Effector memory CD8-positive, alpha-beta T cell (primary cell): Measurements from ENCODE around the gene CACNA1H.

Experiments used
- ATAC-seq: fragments of 150-1000 bp; cut with Tn5 transposase; replicated peaks from 2 replicates; pipeline ENCODE4 v1.10.0; 2021; ENCODE audit warnings: mild to moderate bottlenecking, moderate library complexity
- DNase-seq, 3 experiments: peaks; one replicate each; pipeline ENCODE4 v3.0.0; 2021
- H3K27ac Mint-ChIP-seq, 2 donors: one replicate each; pipeline ENCODE4 v1.8.0; 2022; ENCODE audit warnings: mild to moderate bottlenecking in 2 of 2, mixed read lengths in 2 of 2, moderate library complexity in 2 of 2
- H3K27me3 Mint-ChIP-seq, 2 donors: one replicate each; pipeline ENCODE4 v1.8.0; 2022; ENCODE audit warnings: mixed read lengths in 2 of 2
- H3K36me3 Mint-ChIP-seq: one replicate; pipeline ENCODE4 v1.8.0; 2022; ENCODE audit warnings: mild to moderate bottlenecking, moderate library complexity, mixed read lengths; ENCODE audit not compliant: insufficient read depth
- H3K4me1 Mint-ChIP-seq, 2 donors: one replicate each; pipeline ENCODE4 v1.8.0; 2022; ENCODE audit warnings: low read depth in 2 of 2, mixed read lengths in 2 of 2
- H3K4me3 Mint-ChIP-seq, 2 donors: one replicate each; pipeline ENCODE4 v1.8.0; 2022; ENCODE audit warnings: mild to moderate bottlenecking in 2 of 2, mixed read lengths in 2 of 2, moderate library complexity in 2 of 2
- H3K9me3 Mint-ChIP-seq, 2 donors: one replicate each; pipeline ENCODE4 v1.8.0; 2022; ENCODE audit warnings: mixed read lengths in 2 of 2

The CACNA1H gene

DNA sequence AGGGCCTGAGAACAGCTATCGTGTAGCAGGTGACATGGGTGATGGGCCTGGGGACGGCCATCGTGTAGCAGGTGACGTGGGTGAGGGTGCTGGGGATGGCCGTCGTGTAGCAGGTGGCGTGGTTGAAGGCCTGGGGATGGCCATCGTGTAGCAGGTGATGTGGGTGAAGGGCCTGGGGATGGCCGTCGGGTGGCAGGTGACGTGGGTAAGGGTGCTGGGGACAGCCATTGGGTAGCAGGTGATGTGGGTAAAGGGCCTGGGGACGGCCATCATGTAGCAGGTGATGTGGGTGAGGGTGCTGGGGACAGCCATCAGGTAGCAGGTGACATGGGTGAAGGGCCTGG lies 118.4 kb downstream of the CACNA1H start:
- DNase-seq = no peak
- Mint-ChIP-seq H3K27me3 (peaks cover 23 to 66% of the 10 kb centered on the region in 2 donors), H3K4me3 (no peak overlapping the region), H3K36me3 (peaks cover 3% of the 10 kb centered on the region), H3K27ac (no peak overlapping the region), H3K4me1 (peaks cover 0 to 6% of the 10 kb centered on the region in 2 donors), H3K9me3 (no peaks in the 10 kb centered on the region)
- ATAC-seq = no peak
